ENCODE data around the gene CNFN. TPM values are rescaled to one million over a fixed set of nuclear protein-coding genes. Genes with fewer than 3 reads are reported as not detected.

Gene CNFN
- total and polyA plus RNA-seq, 9 donors = 0.24 to 1.2 (median 0.38) TPM; not detected in 5

DNA sequence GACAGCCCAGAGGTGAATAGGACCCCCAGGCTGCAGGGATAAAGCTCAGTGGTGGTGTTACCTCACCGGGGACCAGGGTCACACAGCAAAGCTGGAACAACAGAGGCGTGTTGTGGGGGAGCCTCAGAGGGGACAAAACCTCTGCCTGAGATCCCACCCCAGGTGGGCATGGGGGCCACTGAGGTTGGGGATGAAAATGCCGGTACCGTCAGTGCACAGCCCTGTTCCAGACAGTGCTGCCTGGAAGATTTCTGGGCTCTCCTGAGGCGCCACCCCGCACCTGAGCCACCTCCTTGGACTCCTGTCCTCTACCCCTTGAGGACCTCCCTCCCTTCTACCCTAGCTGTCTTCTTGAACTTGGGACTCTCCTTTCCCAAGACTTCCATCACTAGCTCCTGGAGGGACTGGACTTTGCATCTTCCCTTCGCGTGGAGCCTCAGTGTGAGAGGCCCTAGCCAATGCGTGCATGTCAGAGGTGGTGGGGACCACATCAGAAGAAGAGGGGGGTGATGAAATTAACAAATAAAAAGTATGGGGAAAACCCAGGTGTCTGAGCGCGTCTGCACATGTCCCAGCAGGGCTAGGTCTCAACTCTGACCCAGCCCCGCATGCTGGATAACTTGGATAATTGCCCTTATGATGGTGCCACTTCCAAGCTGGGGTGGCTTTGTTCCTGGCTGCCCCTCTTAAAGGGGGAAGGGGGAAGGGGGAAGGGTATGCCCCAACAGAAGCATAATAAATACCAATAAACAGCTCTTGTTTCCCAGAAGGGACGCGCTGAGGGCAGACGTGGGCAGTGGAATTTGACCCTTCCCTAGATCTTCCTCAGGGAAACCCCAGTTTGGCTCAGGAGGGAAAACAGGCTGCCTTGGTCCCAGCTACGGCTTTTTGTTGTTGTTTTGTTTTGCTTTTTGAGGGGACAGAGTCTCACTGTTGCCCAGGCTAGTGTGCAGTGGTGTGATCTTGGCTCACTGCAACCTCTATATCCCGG is 11.6 kb downstream of the CNFN start:
- Histone ChIP-seq H3K4me3 (ENCODE audit: low read length) (no peak overlapping the region), H3K36me3 (ENCODE audit: control insufficient read depth, insufficient read depth, low read length) (peaks cover 19% of the 10 kb centered on the region), H3K27ac (ENCODE audit: low read length) (no peak overlapping the region), H3K9me3 (replicated peaks; ENCODE audit: control insufficient read depth, low read depth, low read length) (no peaks in the 10 kb centered on the region), H3K4me1 (ENCODE audit: control insufficient read depth, insufficient read depth, low read length) (no peaks in the 10 kb centered on the region), H3K27me3 (ENCODE audit: control insufficient read depth, insufficient read depth, low read length) (peaks cover 9% of the 10 kb centered on the region)
- whole genome bisulfite sequencing (ENCODE audit: insufficient coverage) = 69% methylated on average over 11 of the region's 17 CpGs
- DNase-seq = no peak

DNA sequence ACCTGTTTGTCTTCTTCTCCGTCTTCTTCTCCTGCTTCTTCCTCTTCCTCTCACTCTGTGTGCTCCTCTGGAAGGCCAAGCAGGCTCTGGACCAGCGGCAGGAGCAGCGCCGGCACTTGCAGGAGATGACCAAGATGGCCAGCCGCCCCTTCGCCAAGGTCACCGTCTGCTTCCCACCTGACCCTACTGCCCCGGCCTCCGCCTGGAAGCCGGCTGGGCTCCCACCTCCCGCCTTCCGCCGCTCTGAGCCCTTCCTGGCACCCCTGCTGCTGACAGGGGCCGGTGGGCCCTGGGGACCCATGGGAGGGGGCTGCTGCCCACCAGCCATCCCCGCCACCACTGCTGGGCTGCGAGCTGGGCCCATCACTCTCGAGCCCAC is 13.9 kb downstream of the CNFN start:
- H3K9me3 ChIP-seq (replicated peaks; ENCODE audit: control insufficient read depth, low read depth, low read length) = no peaks in the 10 kb centered on the region
- H3K4me3 ChIP-seq (ENCODE audit: low read length) = no peak overlapping the region
- H3K27me3 ChIP-seq (ENCODE audit: control insufficient read depth, insufficient read depth, low read length) = peaks cover 3% of the 10 kb centered on the region
- peaks cover 31% of the 10 kb centered on the region for H3K36me3 ChIP-seq (ENCODE audit: control insufficient read depth, insufficient read depth, low read length)
- no peaks in the 10 kb centered on the region for H3K4me1 ChIP-seq (ENCODE audit: control insufficient read depth, insufficient read depth, low read length)
- 92% methylated on average over 15 of the region's 17 CpGs for WGBS (ENCODE audit: insufficient coverage)
- H3K27ac ChIP-seq (ENCODE audit: low read length) = no peak overlapping the region
- no peak for DNase-seq

DNA sequence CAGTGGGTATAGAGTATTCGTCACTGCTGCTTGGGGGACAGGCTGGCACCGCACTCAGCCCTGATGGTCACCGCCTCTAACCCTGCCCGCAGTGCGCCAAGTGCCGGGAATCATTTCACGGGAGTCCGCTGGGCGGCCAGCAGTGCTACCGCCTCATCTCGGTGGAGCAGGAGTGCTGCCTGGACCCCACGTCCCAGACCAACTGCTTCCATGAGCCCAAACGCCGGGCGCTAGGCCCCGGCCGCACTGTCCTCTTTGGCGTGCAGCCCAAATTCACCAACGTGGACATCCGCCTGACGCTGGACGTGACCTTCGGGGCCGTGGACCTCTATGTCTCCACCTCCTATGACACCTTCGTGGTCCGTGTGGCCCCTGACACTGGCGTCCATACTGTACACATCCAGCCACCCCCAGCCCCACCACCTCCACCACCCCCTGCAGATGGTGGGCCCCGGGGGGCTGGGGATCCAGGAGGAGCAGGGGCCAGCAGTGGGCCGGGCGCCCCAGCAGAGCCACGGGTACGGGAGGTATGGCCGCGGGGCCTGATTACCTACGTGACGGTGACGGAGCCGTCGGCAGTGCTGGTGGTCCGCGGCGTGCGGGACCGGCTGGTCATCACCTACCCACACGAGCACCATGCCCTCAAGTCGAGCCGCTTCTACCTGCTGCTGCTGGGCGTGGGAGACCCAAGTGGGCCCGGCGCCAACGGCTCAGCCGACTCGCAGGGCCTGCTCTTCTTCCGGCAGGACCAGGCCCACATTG is 14.5 kb downstream of the CNFN start:
- no peak overlapping the region for H3K27ac ChIP-seq (ENCODE audit: low read length)
- no peaks in the 10 kb centered on the region for H3K9me3 ChIP-seq (replicated peaks; ENCODE audit: control insufficient read depth, low read depth, low read length)
- H3K36me3 ChIP-seq (ENCODE audit: control insufficient read depth, insufficient read depth, low read length) = peaks cover 35% of the 10 kb centered on the region
- 93% methylated on average over 49 of the region's 54 CpGs for WGBS (ENCODE audit: insufficient coverage)
- no peaks in the 10 kb centered on the region for H3K4me1 ChIP-seq (ENCODE audit: control insufficient read depth, insufficient read depth, low read length)
- DNase-seq = no peak
- no peak overlapping the region for H3K4me3 ChIP-seq (ENCODE audit: low read length)
- H3K27me3 ChIP-seq (ENCODE audit: control insufficient read depth, insufficient read depth, low read length) = peaks cover 3% of the 10 kb centered on the region

DNA sequence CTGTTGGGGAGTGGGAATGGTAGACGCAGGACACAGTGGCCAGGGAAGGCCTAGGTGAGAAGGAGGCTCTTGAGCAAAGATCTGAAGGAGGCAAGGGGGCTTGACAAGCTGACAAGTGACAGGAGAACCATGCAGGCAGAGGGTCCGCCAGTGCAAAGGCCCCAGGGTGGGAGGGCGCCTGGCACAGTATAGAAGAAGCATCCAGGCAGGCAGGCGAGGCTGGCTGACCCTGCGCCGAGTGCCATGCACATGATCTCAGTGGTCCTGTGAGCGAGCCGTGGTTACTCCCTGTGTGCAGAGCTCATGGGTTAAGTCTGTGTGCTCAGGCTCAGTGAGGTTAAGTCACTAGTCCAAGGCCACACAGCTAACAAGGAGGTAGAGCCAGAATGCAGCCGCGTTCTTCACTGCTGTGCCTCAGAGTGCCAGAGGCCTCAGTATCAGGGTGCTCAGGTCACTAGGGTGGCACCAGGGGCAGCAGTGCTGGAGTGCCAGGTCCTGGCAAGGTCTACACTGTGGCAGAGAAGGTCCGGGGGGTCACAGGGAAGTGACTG is 15.2 kb downstream of the CNFN start:
- 96% methylated on average over 11 of the region's 11 CpGs for WGBS (ENCODE audit: insufficient coverage)
- no peak for DNase-seq
- peaks cover 35% of the 10 kb centered on the region for H3K36me3 ChIP-seq (ENCODE audit: control insufficient read depth, insufficient read depth, low read length)
- H3K4me3 ChIP-seq (ENCODE audit: low read length) = no peak overlapping the region
- no peaks in the 10 kb centered on the region for H3K9me3 ChIP-seq (replicated peaks; ENCODE audit: control insufficient read depth, low read depth, low read length)
- H3K27ac ChIP-seq (ENCODE audit: low read length) = no peak overlapping the region
- peaks cover 4% of the 10 kb centered on the region for H3K4me1 ChIP-seq (ENCODE audit: control insufficient read depth, insufficient read depth, low read length)
- no peaks in the 10 kb centered on the region for H3K27me3 ChIP-seq (ENCODE audit: control insufficient read depth, insufficient read depth, low read length)

DNA sequence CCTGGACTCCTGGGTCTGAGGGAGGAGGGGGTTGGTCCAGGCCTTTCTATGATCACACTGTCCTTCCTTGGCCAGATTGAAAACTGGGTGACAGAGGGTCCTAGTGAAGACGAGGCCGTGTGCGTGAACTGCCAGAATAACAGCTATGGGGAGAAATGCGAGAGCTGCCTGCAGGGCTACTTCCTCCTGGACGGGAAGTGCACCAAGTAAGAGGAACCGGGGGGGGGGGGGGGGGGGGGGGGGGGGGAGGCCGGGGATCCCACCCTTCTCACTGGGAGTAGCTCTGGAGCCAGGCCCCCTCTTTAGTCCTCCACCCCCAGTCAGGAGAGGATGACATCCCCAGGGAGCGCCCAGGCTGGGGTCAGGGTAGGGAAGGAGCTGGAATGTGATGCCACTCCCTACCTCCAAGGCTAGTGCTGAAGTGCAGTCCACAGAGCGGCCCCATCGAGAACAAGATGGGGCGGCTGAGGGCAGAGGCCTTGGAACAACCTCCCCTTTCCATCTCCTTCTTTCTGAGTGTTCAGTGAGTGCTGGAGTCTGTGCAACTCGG is 19.4 kb downstream of the CNFN start:
- no peak overlapping the region for H3K4me3 ChIP-seq (ENCODE audit: low read length)
- H3K9me3 ChIP-seq (replicated peaks; ENCODE audit: control insufficient read depth, low read depth, low read length) = no peaks in the 10 kb centered on the region
- H3K36me3 ChIP-seq (ENCODE audit: control insufficient read depth, insufficient read depth, low read length) = peaks cover 38% of the 10 kb centered on the region
- 25% methylated on average over 1 of the region's 12 CpGs for WGBS (ENCODE audit: insufficient coverage)
- DNase-seq = peak; percentile 36
- peaks cover 11% of the 10 kb centered on the region for H3K4me1 ChIP-seq (ENCODE audit: control insufficient read depth, insufficient read depth, low read length)
- H3K27ac ChIP-seq (ENCODE audit: low read length) = no peak overlapping the region
- H3K27me3 ChIP-seq (ENCODE audit: control insufficient read depth, insufficient read depth, low read length) = no peaks in the 10 kb centered on the region

DNA sequence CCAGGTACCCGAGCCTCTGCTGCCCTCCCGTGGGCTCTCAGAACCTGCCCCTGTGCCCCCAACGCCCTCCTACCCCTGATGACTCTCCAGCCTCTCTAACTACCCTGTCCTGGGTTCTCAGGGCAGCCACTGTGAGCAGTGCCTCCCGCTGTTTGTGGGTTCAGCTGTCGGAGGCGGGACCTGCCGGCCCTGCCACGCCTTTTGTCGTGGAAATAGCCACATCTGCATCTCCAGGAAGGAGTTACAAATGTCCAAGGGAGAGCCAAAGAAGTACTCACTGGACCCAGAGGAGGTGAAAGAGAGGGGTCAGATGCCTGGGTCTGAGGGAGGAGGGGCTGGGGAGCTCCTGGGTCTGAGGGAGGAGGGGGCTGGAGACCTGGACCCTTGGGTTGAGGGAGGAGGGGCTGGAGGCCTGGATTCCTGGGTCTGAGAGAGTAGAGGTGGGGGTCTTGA is 20.0 kb downstream of the CNFN start:
- no peak for DNase-seq
- WGBS (ENCODE audit: insufficient coverage) = 49% methylated on average over 7 of the region's 9 CpGs
- H3K27me3 ChIP-seq (ENCODE audit: control insufficient read depth, insufficient read depth, low read length) = no peaks in the 10 kb centered on the region
- peaks cover 11% of the 10 kb centered on the region for H3K4me1 ChIP-seq (ENCODE audit: control insufficient read depth, insufficient read depth, low read length)
- no peaks in the 10 kb centered on the region for H3K9me3 ChIP-seq (replicated peaks; ENCODE audit: control insufficient read depth, low read depth, low read length)
- peaks cover 34% of the 10 kb centered on the region for H3K36me3 ChIP-seq (ENCODE audit: control insufficient read depth, insufficient read depth, low read length)
- no peak overlapping the region for H3K4me3 ChIP-seq (ENCODE audit: low read length)
- H3K27ac ChIP-seq (ENCODE audit: low read length) = no peak overlapping the region

DNA sequence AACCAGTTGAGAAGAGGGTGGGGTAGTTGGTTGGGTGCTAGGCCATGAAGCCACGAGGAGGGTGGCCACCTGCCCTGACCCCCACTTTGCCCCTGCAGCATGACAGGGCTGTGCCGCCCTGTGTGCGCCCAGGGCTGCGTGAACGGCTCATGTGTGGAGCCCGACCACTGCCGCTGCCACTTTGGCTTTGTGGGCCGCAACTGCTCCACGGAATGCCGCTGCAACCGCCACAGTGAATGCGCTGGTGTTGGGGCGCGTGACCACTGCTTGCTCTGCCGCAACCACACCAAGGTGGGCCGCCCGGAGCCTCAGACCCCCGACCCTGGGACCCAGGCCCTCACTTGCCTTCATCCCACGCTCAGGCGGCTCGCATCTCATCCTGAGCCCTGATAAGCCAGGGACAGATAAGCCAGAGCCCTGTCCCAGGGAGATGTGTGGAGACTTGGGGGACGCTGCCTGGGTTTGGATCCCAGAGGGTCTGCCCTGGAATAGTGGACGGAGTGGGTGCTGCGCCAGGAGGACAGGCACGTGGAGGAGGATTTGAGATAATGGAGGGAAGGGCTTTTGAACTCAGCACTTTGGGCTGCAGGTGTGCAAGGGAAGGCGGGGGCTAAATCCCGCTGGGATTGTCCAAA is 20.5 kb downstream of the CNFN start:
- 92% methylated on average over 27 of the region's 27 CpGs for whole genome bisulfite sequencing (ENCODE audit: insufficient coverage)

DNA sequence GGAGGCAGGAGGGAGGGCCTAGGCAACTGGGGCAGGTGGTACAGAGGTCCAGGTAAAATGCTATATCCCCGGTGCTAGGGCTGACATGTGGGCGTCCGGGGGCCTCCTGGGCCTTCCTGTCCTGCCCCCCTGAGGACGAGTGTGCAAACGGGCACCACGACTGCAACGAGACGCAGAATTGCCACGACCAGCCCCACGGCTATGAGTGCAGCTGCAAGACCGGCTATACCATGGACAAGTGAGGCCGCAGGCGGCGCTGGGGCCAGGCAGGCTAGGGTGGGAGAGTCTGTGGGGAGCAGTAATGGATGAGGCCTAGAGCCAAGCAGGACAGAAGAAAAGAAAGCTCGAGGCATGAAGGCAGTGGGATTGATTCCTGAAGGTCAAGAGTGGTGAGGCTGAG is 21.3 kb downstream of the CNFN start:
- peaks cover 4% of the 10 kb centered on the region for H3K9me3 ChIP-seq (replicated peaks; ENCODE audit: control insufficient read depth, low read depth, low read length)
- WGBS (ENCODE audit: insufficient coverage) = 89% methylated on average over 15 of the region's 15 CpGs

More for the DNA sequence above, 20.5 kb downstream of the CNFN start:
- no peaks in the 10 kb centered on the region for H3K9me3 ChIP-seq (replicated peaks; ENCODE audit: control insufficient read depth, low read depth, low read length)
- peaks cover 34% of the 10 kb centered on the region for H3K36me3 ChIP-seq (ENCODE audit: control insufficient read depth, insufficient read depth, low read length)
- no peak overlapping the region for H3K4me3 ChIP-seq (ENCODE audit: low read length)
- H3K27me3 ChIP-seq (ENCODE audit: control insufficient read depth, insufficient read depth, low read length) = no peaks in the 10 kb centered on the region
- H3K4me1 ChIP-seq (ENCODE audit: control insufficient read depth, insufficient read depth, low read length) = peaks cover 11% of the 10 kb centered on the region
- no peak for DNase-seq
- no peak overlapping the region for H3K27ac ChIP-seq (ENCODE audit: low read length)

DNA sequence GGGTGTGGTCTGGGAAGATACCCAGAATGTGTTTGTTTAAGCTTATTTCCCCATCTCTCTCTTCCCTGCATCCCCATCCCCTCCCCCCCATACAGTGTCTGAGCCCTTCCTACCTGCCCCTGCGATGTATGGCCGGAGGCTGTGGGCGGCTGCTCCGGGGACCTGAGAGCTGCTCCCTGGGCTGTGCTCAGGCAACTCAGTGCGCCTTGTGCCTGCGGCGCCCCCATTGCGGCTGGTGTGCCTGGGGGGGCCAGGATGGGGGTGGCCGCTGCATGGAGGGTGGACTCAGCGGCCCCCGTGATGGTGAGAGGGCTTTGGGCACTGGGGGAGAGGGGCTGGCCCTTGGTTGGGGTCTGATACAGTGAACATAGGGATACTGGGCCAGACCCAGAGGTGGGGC is 21.7 kb downstream of the CNFN start:
- no peak overlapping the region for H3K4me3 ChIP-seq (ENCODE audit: low read length)
- peaks cover 41% of the 10 kb centered on the region for H3K36me3 ChIP-seq (ENCODE audit: control insufficient read depth, insufficient read depth, low read length)
- no peaks in the 10 kb centered on the region for H3K27me3 ChIP-seq (ENCODE audit: control insufficient read depth, insufficient read depth, low read length)
- no peak overlapping the region for H3K27ac ChIP-seq (ENCODE audit: low read length)
- H3K9me3 ChIP-seq (replicated peaks; ENCODE audit: control insufficient read depth, low read depth, low read length) = peaks cover 5% of the 10 kb centered on the region
- WGBS (ENCODE audit: insufficient coverage) = 95% methylated on average over 10 of the region's 11 CpGs
- peaks cover 15% of the 10 kb centered on the region for H3K4me1 ChIP-seq (ENCODE audit: control insufficient read depth, insufficient read depth, low read length)
- DNase-seq = no peak

More for the DNA sequence above, 21.3 kb downstream of the CNFN start:
- no peak overlapping the region for H3K27ac ChIP-seq (ENCODE audit: low read length)
- no peaks in the 10 kb centered on the region for H3K27me3 ChIP-seq (ENCODE audit: control insufficient read depth, insufficient read depth, low read length)
- H3K36me3 ChIP-seq (ENCODE audit: control insufficient read depth, insufficient read depth, low read length) = peaks cover 38% of the 10 kb centered on the region
- no peak for DNase-seq
- no peak overlapping the region for H3K4me3 ChIP-seq (ENCODE audit: low read length)
- H3K4me1 ChIP-seq (ENCODE audit: control insufficient read depth, insufficient read depth, low read length) = peaks cover 15% of the 10 kb centered on the region
